Measurements from ENCODE around the gene PLA2G4C.

DNA sequence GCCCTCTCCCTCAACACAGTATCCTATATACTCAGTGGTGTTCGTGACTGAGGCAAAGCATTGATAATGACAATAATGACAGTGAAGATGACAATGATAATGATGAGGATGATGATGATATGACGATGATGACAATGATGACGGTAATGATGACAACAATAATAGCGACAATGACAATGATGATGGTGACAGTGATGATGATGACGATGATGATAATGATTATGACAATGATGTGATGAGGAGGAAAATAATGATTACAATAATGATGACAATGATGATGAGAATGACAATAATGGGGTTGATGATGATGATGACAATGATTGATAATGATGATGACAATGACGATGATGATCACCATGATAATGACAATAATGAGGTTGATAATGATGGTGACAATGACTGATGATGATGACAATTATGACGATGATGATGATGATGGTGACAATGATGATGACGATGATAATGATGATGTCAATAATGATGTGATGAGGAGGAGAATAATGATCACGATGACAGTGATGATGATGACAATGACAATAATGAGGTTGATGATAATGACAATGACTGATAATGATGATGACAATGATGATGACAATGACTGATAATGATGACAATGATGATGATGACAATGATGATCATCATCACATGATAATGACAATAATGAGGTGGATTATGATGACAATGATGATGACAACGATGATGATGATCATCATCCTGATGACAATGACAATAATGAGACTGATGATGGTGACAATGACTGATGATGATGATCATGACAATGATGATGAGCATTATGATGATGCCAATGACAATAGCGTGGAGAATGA lies 99.5 kb downstream of the PLA2G4C start:
- no peak for TF ChIP-seq CTCF (IDR thresholded peaks at IDR 0.05)
- no peak for TF ChIP-seq EP300 (IDR thresholded peaks at IDR 0.05)
